Activated CD8-positive, alpha-beta T cell treated with anti-CD3 and anti-CD28 coated beads for 36 hours (primary cell): ENCODE data around the gene CNTNAP2. TPM values are rescaled to one million over a fixed set of nuclear protein-coding genes. Genes with fewer than 3 reads are reported as not detected.

ENCODE experiments used
- ATAC-seq: fragments of 200-7000 bp; cut with Tn5 transposase; one replicate; pipeline ENCODE4 v1.10.0; 2021; ENCODE audit warnings: mild to moderate bottlenecking, moderate library complexity
- CTCF ChIA-PET: fragments of 350-600 bp; sonication (Branson Sonifier 250); formaldehyde crosslinking; loops from one replicate; lab custom pipeline; 2021; ENCODE audit warnings: antibody characterized with exemption; lab: Charles Lee
- POLR2A ChIA-PET: fragments of 350-600 bp; sonication (Branson Sonifier 250); formaldehyde crosslinking; loops from one replicate; lab custom pipeline; 2021; ENCODE audit warnings: antibody characterized with exemption; lab: Charles Lee
- DNase-seq: peaks from one replicate; pipeline ENCODE4 v3.0.0-alpha.2; 2020
- H3K27ac Mint-ChIP-seq: one replicate; pipeline ENCODE4 v1.8.0; 2021; ENCODE audit warnings: mild to moderate bottlenecking, mixed read lengths
- H3K27me3 Mint-ChIP-seq: one replicate; pipeline ENCODE4 v1.8.0; 2021; ENCODE audit warnings: mixed read lengths
- H3K36me3 Mint-ChIP-seq: one replicate; pipeline ENCODE4 v1.8.0; 2021; ENCODE audit warnings: low read depth, mixed read lengths
- H3K4me1 Mint-ChIP-seq: one replicate; pipeline ENCODE4 v1.8.0; 2021; ENCODE audit warnings: low read depth, mixed read lengths
- H3K4me3 Mint-ChIP-seq: one replicate; pipeline ENCODE4 v1.8.0; 2021; ENCODE audit warnings: mild to moderate bottlenecking, moderate library complexity, mixed read lengths
- H3K9me3 Mint-ChIP-seq: one replicate; pipeline ENCODE4 v1.8.0; 2021; ENCODE audit warnings: mixed read lengths
- intact Hi-C: fragments of 100-400 bp; cut with micrococcal nuclease; formaldehyde crosslinking; loops from one replicate; pipeline ENCODE4 v1.10.0; 2022
- total RNA-seq, 2 experiments: library from RNA; stranded (reverse); gene quantifications; one replicate each; pipeline ENCODE4 v1.2.3, GENCODE V29; 2021
- TF ChIP-seq, protein P1 (sequence below): fragments of 200-600 bp; IDR thresholded peaks from one replicate; pipeline ENCODE4 v1.8.0; 2022; ENCODE audit warnings: antibody characterized with exemption, mild to moderate bottlenecking

CNTNAP2 gene
- total RNA-seq, 2 experiments from 2014 or later, result not detected

DNA sequence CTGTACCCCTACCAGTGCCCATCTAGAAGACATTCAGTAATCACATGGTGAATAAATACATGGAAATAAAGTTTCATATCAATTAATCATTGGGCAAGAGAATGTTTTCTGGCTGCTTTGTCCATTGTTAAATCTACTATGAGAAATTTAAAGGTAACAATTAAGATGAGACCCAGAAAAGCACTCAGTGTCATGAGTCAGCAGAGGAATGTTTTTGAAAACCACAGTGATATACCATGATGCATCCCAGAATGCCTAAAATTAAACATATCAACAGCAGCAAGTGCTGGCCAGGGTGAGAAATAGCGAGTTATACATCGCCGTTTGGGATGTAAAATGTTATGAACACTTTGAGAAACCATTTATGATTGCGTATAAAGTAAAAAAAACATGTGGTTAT, 1648.7 kb downstream of the CNTNAP2 start:
- Mint-ChIP-seq H3K9me3 (no peaks in the 10 kb centered on the region), H3K27me3 (no peaks in the 10 kb centered on the region), H3K4me1 (no peaks in the 10 kb centered on the region), H3K4me3 (no peak overlapping the region), H3K36me3 (no peaks in the 10 kb centered on the region), H3K27ac (no peak overlapping the region)
- TF ChIP-seq, protein P1, sequence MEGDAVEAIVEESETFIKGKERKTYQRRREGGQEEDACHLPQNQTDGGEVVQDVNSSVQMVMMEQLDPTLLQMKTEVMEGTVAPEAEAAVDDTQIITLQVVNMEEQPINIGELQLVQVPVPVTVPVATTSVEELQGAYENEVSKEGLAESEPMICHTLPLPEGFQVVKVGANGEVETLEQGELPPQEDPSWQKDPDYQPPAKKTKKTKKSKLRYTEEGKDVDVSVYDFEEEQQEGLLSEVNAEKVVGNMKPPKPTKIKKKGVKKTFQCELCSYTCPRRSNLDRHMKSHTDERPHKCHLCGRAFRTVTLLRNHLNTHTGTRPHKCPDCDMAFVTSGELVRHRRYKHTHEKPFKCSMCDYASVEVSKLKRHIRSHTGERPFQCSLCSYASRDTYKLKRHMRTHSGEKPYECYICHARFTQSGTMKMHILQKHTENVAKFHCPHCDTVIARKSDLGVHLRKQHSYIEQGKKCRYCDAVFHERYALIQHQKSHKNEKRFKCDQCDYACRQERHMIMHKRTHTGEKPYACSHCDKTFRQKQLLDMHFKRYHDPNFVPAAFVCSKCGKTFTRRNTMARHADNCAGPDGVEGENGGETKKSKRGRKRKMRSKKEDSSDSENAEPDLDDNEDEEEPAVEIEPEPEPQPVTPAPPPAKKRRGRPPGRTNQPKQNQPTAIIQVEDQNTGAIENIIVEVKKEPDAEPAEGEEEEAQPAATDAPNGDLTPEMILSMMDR, result no peak
- ChIA-PET POLR2A (no interaction called here), CTCF (no interaction called here)
- intact Hi-C loops, result no loop called here
- no peak for DNase-seq
- ATAC-seq, result no peak

DNA sequence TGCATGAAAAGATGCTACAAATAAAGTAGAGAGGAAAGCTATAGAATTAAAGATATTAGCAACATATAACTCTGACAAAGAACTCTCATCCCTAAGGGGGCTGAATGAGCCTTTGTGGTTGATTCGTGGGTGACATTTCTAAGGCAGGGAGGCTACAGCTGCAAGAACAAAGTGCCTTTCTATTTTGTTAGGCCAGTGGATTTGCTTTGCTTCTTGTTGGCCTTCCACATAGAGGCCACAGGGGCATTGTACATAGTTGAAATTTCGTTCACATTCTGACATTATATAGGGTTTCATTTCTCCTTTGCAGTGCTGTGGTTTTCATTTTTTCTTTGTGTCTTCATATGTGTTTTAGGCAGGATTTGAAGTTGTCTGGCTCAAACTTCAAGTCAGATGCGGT, 1654.7 kb downstream of the CNTNAP2 start:
- ChIA-PET POLR2A (no interaction called here), CTCF (no interaction called here)
- Mint-ChIP-seq H3K27me3 (no peaks in the 10 kb centered on the region), H3K9me3 (no peaks in the 10 kb centered on the region), H3K36me3 (no peaks in the 10 kb centered on the region), H3K27ac (no peak overlapping the region), H3K4me3 (no peak overlapping the region), H3K4me1 (no peaks in the 10 kb centered on the region)
- TF ChIP-seq, protein P1, result no peak
- intact Hi-C loops, result no loop called here
- no peak for ATAC-seq
- no peak for DNase-seq

DNA sequence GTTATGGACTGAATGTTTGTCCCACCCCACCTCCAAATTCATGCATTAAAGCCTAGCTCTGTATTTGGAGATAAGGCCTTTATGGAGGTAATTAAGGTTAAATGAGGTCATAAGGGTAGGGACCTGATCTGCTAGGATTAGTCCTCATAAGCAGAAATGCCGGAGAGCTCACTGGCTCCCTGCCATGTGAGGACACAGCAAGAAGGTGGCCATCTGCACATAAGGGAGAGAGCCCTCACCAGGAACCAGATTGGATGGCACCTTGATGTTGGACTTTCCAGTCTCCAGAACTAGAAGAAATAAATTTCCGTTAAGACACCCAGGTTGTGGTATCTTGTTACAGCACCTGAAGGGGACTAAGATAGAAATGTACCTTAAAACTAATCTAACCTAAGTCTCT, 1657.9 kb downstream of the CNTNAP2 start:
- Mint-ChIP-seq H3K27me3 (no peaks in the 10 kb centered on the region), H3K9me3 (no peaks in the 10 kb centered on the region), H3K4me1 (no peaks in the 10 kb centered on the region), H3K36me3 (no peaks in the 10 kb centered on the region), H3K4me3 (no peak overlapping the region), H3K27ac (no peak overlapping the region)
- ChIA-PET CTCF (no interaction called here), POLR2A (no interaction called here)
- no peak for DNase-seq
- TF ChIP-seq, protein P1, result no peak
- no peak for ATAC-seq
- intact Hi-C loops, result no loop called here

DNA sequence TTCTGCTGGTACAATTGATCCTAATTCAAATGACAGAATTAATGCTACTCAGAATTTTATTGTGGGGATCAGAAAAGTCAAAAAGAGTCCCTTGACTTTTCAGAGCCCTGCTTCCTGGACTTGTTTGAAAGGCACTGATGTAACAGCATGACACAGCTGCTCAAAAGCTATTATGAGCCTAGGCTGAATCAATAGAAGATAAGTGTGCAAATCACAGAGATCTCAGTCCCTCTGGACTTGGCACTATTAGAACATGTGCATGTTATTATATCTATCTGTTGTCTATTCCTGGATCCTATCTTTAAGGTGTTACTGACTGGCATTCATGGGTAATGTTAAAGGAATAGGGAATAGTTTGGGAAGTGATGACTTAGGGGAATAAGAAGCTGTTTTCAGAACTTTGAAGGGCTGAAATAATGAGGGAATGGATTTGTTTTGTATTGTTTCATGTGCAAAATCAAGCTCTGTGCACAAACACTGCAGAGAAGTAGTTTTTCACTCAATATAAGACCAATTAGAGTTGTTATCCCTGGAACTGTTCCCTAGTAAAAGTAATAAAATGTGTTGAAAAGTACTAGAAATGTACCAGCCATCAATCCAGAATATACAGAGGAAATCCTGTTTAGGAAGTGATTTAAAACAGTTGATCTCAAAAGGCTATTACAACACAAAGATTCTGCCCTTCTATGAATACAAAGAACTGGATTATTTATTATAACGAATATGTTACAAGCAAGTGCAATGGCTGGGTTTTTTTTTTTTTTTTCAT, 1659.1 kb downstream of the CNTNAP2 start:
- ChIA-PET POLR2A (no interaction called here), CTCF (no interaction called here)
- Mint-ChIP-seq H3K27me3 (no peaks in the 10 kb centered on the region), H3K27ac (no peak overlapping the region), H3K4me1 (no peaks in the 10 kb centered on the region), H3K4me3 (no peak overlapping the region), H3K9me3 (no peaks in the 10 kb centered on the region), H3K36me3 (no peaks in the 10 kb centered on the region)
- no peak for DNase-seq
- intact Hi-C loops, result no loop called here
- TF ChIP-seq, protein P1, result no peak
- no peak for ATAC-seq

DNA sequence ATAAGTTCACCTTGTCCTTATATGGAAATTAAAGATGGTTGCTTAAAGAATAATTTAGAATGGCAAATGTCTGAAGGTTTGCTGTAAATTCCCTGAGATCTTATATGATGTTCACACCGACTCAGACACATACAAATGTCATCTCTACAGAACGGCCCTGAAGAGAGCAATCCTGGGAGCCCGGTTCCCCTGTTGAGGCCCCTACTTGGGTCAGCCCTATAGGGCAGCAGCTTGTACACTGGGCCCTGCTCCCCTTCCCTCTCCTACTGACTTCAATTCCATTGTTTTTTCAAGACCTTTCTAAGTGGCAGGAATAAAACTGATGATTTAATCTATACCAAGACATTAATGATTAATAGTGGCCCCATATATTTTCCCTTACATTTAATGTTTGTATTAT, 1660.7 kb downstream of the CNTNAP2 start:
- ChIA-PET CTCF (no interaction called here), POLR2A (no interaction called here)
- intact Hi-C loops, result no loop called here
- H3K9me3 Mint-ChIP-seq, result no peaks in the 10 kb centered on the region
- no peak overlapping the region for H3K4me3 Mint-ChIP-seq
- no peak overlapping the region for H3K27ac Mint-ChIP-seq
- DNase-seq, result no peak
- no peak for ATAC-seq
- no peaks in the 10 kb centered on the region for H3K27me3 Mint-ChIP-seq
- no peaks in the 10 kb centered on the region for H3K4me1 Mint-ChIP-seq
- no peaks in the 10 kb centered on the region for H3K36me3 Mint-ChIP-seq
- TF ChIP-seq, protein P1, result no peak
